IMR-90 (cell line): Measurements from ENCODE around the gene KCNJ18. TPM values are rescaled to one million over a fixed set of nuclear protein-coding genes. Genes with fewer than 3 reads are reported as not detected.
"Not testable (repeated sequence)": the region's sequence is repeated elsewhere in the genome, so short reads cannot be mapped to it uniquely, and the experiment has no call there.

Experiments used
- ATAC-seq: fragments of 200-7000 bp; cut with Tn5 transposase; 2 replicates; pipeline ENCODE4 v1.9.1; 2020; ENCODE audit warnings: low read depth, mild to moderate bottlenecking, moderate library complexity
- BruUV-seq: library from RNA; stranded (reverse); fragments of 400-500 nt; replicated peaks from 2 replicates; lab custom pipeline; 2021; lab: Mats Ljungman, UMichigan
- CTCF ChIA-PET: fragments of 300-600 bp; formaldehyde crosslinking; extraction: SDS; loops from one replicate; lab custom pipeline; 2021; ENCODE audit warnings: antibody characterized with exemption; lab: Yijun Ruan, JAX
- POLR2A ChIA-PET: fragments of 300-600 bp; sonication (Branson Sonifier 250); formaldehyde crosslinking; loops from one replicate; lab custom pipeline; 2022; ENCODE audit warnings: antibody characterized with exemption; ENCODE audit not compliant: unreplicated experiment; lab: Charles Lee
- DNase-seq: peaks from one replicate; pipeline ENCODE4 v3.0.0; 2013
- H2AFZ ChIP-seq: replicated peaks from 2 replicates; pipeline ENCODE3; 2013; ENCODE audit warnings: low read length, mild to moderate bottlenecking; ENCODE audit not compliant: poor library complexity
- H2AK5ac ChIP-seq: 2 replicates; pipeline ENCODE4 v1.6.1; 2013; ENCODE audit warnings: low read depth, low read length, inconsistent platforms
- H2AK9ac ChIP-seq: replicated peaks from 2 replicates; pipeline ENCODE3; 2013; ENCODE audit warnings: mild to moderate bottlenecking, low read depth, low read length, moderate library complexity; ENCODE audit not compliant: poor library complexity
- H2BK120ac ChIP-seq: 2 replicates; pipeline ENCODE4 v1.6.1; 2013; ENCODE audit warnings: low read depth, low read length, inconsistent platforms
- H2BK15ac ChIP-seq: 3 replicates; pipeline ENCODE4 v1.6.1; 2013; ENCODE audit warnings: low read depth, low read length, inconsistent platforms
- H2BK20ac ChIP-seq: 2 replicates; pipeline ENCODE4 v1.6.1; 2013; ENCODE audit warnings: low read depth, mild to moderate bottlenecking, inconsistent platforms, low read length, moderate library complexity
- H2BK5ac ChIP-seq: 2 replicates; pipeline ENCODE4 v1.6.1; 2013; ENCODE audit warnings: mild to moderate bottlenecking, low read depth, low read length, inconsistent platforms; ENCODE audit not compliant: poor library complexity, severe bottlenecking
- H3K14ac ChIP-seq: replicated peaks from 2 replicates; pipeline ENCODE4 v1.6.1; 2013; ENCODE audit warnings: low read depth, low read length, inconsistent platforms
- H3K18ac ChIP-seq: 2 replicates; pipeline ENCODE4 v1.6.1; 2013; ENCODE audit warnings: low read depth, low read length, control low read depth
- H3K23ac ChIP-seq: 2 replicates; pipeline ENCODE4 v1.6.1; 2013; ENCODE audit warnings: low read depth, low read length, inconsistent platforms
- H3K27ac ChIP-seq: 2 replicates; pipeline ENCODE4 v1.5.1; 2013; ENCODE audit warnings: mild to moderate bottlenecking, control low read depth, low read length; ENCODE audit not compliant: insufficient read depth
- H3K27me3 ChIP-seq: 2 replicates; pipeline ENCODE4 v1.6.1; 2013; ENCODE audit warnings: low read length; ENCODE audit not compliant: control insufficient read depth, insufficient read depth
- H3K36me3 ChIP-seq: 2 replicates; pipeline ENCODE4 v1.6.1; 2013; ENCODE audit warnings: low read length, mixed read lengths; ENCODE audit not compliant: control insufficient read depth, insufficient read depth
- H3K4ac ChIP-seq: 2 replicates; pipeline ENCODE4 v1.6.1; 2013; ENCODE audit warnings: low read depth, low read length, inconsistent platforms
- H3K4me1 ChIP-seq: 2 replicates; pipeline ENCODE4 v1.6.1; 2013; ENCODE audit warnings: low read length, mixed read lengths; ENCODE audit not compliant: control insufficient read depth, insufficient read depth
- H3K4me2 ChIP-seq: 2 replicates; pipeline ENCODE4 v1.6.1; 2013; ENCODE audit warnings: low read depth, mild to moderate bottlenecking, control low read depth, low read length, moderate library complexity
- H3K4me3 ChIP-seq: 2 replicates; pipeline ENCODE4 v1.5.1; 2013; ENCODE audit warnings: low read depth, mild to moderate bottlenecking, control low read depth, low read length, moderate library complexity; ENCODE audit not compliant: insufficient read depth
- H3K56ac ChIP-seq: 2 replicates; pipeline ENCODE4 v1.6.1; 2013; ENCODE audit warnings: low read length, inconsistent platforms; ENCODE audit not compliant: insufficient read depth; ENCODE audit errors: extremely low read depth
- H3K79me1 ChIP-seq, 2 experiments: 2 replicates each; pipeline ENCODE4 v1.6.1; 2013; ENCODE audit warnings: low read length in 2 of 2, inconsistent platforms in 1 of 2, low read depth in 1 of 2
- H3K9ac ChIP-seq: 2 replicates; pipeline ENCODE4 v1.6.1; 2013; ENCODE audit warnings: low read depth, low read length, control low read depth
- H3K9me1 ChIP-seq: 2 replicates; pipeline ENCODE4 v1.6.1; 2013; ENCODE audit warnings: low read length, inconsistent platforms; ENCODE audit not compliant: insufficient read depth
- H3K9me3 ChIP-seq: 2 replicates; pipeline ENCODE4 v1.6.1; 2013; ENCODE audit warnings: low read length; ENCODE audit not compliant: control insufficient read depth, insufficient read depth
- H4K20me1 ChIP-seq: 2 replicates; pipeline ENCODE4 v1.6.1; 2013; ENCODE audit warnings: low read length, inconsistent platforms; ENCODE audit not compliant: insufficient read depth
- H4K5ac ChIP-seq: 2 replicates; pipeline ENCODE4 v1.6.1; 2013; ENCODE audit warnings: mild to moderate bottlenecking, low read depth, low read length, control low read depth
- H4K8ac ChIP-seq, 2 experiments: 2 replicates each; pipeline ENCODE4 v1.6.1; 2013; ENCODE audit warnings: low read depth in 2 of 2, low read length in 2 of 2, control low read depth in 1 of 2, inconsistent platforms in 1 of 2
- H4K91ac ChIP-seq: 2 replicates; pipeline ENCODE4 v1.6.1; 2013; ENCODE audit warnings: low read depth, low read length, inconsistent platforms; ENCODE audit not compliant: insufficient read depth
- WGBS, 2 experiments: methylation state at CpG; one replicate each; pipeline versions ENCODE4 v1.1.5 to v1.1.7; 2013; ENCODE audit warnings: missing lambda C conversion rate in 2 of 2; ENCODE audit not compliant: insufficient read length in 1 of 2; ENCODE audit errors: extremely low coverage in 2 of 2; 5-methylcytosine and 5-hydroxymethylcytosine counted together
- dilution Hi-C: fragments of 300-500 bp; cut with HindIII; formaldehyde crosslinking; loops from one replicate; pipeline ENCODE4 v1.14.3; 2018; ENCODE audit warnings: low sequenced_read_pairs; ENCODE audit not compliant: unreplicated experiment
- in situ Hi-C: fragments of 300-500 bp; cut with MboI; formaldehyde crosslinking; loops from 3 replicates; pipeline ENCODE4 v1.14.3; 2019; ENCODE audit warnings: low sequenced_read_pairs, inconsistent platforms, mixed read lengths
- intact Hi-C: fragments of 100-400 bp; cut with micrococcal nuclease; formaldehyde crosslinking; loops from 2 replicates; pipeline ENCODE4 v1.10.0; 2022
- polyA plus RNA-seq, 3 experiments: library from polyadenylated mRNA; depleted of rRNA; stranded (reverse); fragments of >200 nt; gene quantifications; 2 replicates each; pipeline ENCODE4 v1.2.3, GENCODE V29; 2012; ENCODE audit warnings: low replicate concordance in 1 of 3
- total RNA-seq: library from RNA; depleted of rRNA; stranded (reverse); fragments of >200 nt; gene quantifications from 2 replicates; pipeline ENCODE4 v1.2.3, GENCODE V29; 2012

Gene KCNJ18
- total and polyA plus RNA-seq, 2 of the 4 experiments (the other 2 are of a cell fraction) = not detected

DNA sequence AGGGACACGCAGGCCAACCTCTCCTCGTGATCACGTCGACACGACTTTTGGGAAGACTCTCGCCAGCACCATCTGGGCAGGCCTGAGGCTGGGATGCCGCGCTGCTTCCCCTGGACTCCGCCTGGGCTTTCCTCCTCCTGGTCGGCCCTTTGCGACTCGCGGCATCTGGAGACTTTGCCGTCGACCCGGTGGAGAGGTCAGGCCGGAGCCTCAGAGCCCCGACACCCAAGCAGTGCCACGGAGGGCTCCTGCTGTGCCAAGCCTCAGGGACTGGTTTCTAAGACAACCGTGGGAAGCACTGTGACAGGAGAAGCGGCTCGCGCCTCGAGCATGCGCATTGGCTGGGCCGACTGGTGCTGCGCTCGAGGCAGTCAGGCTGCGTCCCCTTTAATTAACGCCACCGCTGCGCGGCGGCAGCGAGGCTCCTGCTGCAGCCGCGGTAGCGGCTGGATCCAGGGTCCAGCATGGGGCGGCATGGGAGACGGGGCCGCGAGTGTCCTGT, 11.4 kb upstream of the KCNJ18 start:
- DNase-seq, H2BK5ac ChIP-seq, H4K5ac ChIP-seq, BruUV-seq, H3K9ac ChIP-seq, in situ Hi-C loops, H3K79me1 ChIP-seq, H3K14ac ChIP-seq, ATAC-seq, intact Hi-C loops, H4K8ac ChIP-seq, H2BK15ac ChIP-seq, H4K20me1 ChIP-seq, H2AK9ac ChIP-seq, H2BK120ac ChIP-seq, H2AFZ ChIP-seq, H3K18ac ChIP-seq, H3K23ac ChIP-seq, CTCF ChIA-PET, H3K4me1 ChIP-seq, H2AK5ac ChIP-seq, H3K4me3 ChIP-seq, H4K91ac ChIP-seq, H3K36me3 ChIP-seq, H3K56ac ChIP-seq, H3K27ac ChIP-seq, H3K27me3 ChIP-seq, POLR2A ChIA-PET, H3K4ac ChIP-seq, dilution Hi-C loops, H3K4me2 ChIP-seq, H2BK20ac ChIP-seq, H3K9me1 ChIP-seq: not testable (repeated sequence)
- peaks cover 38% of the 10 kb centered on the region for H3K9me3 ChIP-seq
- WGBS, 2 experiments = 62% methylated on average over 29 of the region's 42 CpGs; no CpG with 5 or more reads in 1 of the 2 experiments

DNA sequence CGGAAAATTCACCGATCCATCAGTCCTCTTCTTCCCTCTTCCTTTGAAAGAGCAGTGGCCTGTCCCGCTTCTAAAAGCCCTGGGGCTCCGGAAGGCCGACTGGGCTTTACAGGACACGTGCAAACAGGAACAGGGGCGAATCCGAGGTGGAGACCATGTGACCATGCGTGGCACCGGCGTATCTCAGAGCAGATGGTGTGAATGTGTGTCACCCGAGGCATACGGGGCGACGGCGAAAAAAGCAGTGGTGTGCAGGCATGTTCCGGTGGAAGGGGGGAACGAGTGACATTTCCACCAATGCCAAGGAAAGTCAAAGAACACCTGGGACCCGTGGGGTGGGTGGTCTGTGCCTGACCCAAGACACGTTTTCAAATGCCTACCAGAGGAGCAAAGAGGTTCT, 10.7 kb upstream of the KCNJ18 start:
- CTCF ChIA-PET, H3K18ac ChIP-seq, H3K4me1 ChIP-seq, H4K5ac ChIP-seq, H3K27me3 ChIP-seq, H3K56ac ChIP-seq, H4K91ac ChIP-seq, H3K36me3 ChIP-seq, H3K14ac ChIP-seq, H4K8ac ChIP-seq, ATAC-seq, H3K4ac ChIP-seq, H3K27ac ChIP-seq, H2AK9ac ChIP-seq, DNase-seq, H3K9me1 ChIP-seq, in situ Hi-C loops, H2AK5ac ChIP-seq, H3K23ac ChIP-seq, H3K79me1 ChIP-seq, BruUV-seq, intact Hi-C loops, H4K20me1 ChIP-seq, H2BK5ac ChIP-seq, H2AFZ ChIP-seq, H3K4me3 ChIP-seq, H3K4me2 ChIP-seq, H2BK20ac ChIP-seq, H2BK120ac ChIP-seq, POLR2A ChIA-PET, H3K9ac ChIP-seq, dilution Hi-C loops, H2BK15ac ChIP-seq: not testable (repeated sequence)
- WGBS, 2 experiments = 54% methylated on average over 6 of the region's 20 CpGs; no CpG with 5 or more reads in 1 of the 2 experiments
- H3K9me3 ChIP-seq = peaks cover 37% of the 10 kb centered on the region
